NCI-H82 (cell line): Measurements from ENCODE around the gene PTOV1.

Source experiments
- DNase-seq: peaks from one replicate; lab custom pipeline; 2025; lab: John Stamatoyannopoulos, UW

Gene PTOV1

DNA sequence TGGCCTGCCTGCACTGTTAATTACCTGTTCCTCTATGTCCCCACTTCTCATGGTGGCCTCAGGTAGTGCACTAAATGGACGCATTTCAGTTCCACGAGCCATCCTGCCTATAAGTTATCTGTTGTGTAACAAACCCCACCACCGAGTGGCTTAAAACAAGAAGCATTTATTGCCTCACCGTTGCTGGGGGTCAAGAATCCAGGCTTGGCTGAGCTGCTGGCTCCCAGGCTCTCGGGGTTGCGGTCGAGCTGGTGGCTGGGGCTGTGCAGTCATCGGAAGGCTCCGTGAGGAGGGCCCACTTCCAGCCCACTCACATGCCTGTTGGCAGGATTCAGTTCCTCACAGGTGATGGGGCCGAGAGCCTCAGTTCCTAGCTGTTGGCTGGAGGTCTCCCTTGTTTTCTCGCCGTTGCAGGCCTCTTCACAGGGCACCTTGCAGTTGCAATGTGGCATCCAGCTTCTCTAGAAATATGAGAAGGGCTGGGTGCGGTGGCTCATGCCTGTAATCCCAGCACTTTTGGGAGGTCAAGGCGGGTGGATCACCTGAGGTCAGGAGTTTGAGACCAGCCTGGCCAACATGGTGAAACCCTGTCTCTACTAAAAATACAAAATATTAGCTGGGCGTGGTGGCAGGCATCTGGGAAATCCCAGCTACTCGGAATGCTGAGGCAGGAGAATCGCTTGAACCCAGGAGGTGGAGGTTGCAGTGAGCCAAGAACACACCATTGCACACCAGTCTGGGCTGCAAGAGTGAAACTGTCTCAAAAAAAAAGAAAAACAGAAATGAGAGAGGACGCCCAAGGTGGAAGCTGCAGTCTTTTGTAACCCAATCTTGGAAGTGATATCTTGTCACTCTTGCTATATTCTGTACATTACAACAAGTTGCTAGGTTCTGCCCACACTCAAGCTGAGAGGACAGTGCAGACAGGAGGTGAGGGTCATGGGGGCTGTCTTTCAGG is 6.5 kb upstream of the PTOV1 start:
- no peak for DNase-seq

DNA sequence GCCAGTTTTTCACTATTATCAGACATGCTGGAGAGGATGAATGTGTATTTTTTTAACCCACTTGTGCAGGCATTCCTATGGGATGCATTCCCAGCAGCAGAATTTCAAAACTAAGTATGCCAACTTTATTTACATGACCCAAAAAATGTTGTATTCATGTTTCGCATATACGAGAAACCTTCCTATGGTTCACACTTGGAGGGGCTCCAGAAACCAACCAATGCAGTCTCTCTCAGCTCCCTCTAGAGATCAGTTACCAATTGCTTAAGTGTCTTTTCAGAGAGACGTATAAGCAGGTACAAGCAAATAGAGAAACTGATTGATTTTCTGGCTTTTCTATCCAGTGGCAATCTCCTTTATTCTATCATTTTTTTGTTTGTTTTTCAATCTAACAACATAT is 5.5 kb upstream of the PTOV1 start:
- DNase-seq: peak; percentile 18

DNA sequence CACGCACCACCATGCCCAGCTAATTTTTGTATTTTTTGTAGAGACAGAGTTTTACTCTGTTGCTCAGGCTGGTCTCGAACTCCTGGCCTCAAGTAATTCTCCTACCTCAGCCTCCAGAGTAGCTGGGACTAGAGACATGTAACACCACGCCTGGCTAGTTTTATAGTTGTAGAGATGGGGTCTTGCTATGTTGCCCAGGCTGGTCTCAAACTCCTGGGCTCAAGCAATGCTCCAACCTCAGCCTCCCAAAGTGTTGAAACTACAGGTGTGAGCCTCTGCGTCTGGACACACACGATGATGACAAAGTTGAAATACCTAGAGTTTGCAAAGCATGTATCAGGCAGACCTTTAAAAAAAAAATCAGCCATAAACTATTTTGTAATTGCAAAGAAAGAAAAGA is 4.6 kb upstream of the PTOV1 start:
- no peak for DNase-seq

DNA sequence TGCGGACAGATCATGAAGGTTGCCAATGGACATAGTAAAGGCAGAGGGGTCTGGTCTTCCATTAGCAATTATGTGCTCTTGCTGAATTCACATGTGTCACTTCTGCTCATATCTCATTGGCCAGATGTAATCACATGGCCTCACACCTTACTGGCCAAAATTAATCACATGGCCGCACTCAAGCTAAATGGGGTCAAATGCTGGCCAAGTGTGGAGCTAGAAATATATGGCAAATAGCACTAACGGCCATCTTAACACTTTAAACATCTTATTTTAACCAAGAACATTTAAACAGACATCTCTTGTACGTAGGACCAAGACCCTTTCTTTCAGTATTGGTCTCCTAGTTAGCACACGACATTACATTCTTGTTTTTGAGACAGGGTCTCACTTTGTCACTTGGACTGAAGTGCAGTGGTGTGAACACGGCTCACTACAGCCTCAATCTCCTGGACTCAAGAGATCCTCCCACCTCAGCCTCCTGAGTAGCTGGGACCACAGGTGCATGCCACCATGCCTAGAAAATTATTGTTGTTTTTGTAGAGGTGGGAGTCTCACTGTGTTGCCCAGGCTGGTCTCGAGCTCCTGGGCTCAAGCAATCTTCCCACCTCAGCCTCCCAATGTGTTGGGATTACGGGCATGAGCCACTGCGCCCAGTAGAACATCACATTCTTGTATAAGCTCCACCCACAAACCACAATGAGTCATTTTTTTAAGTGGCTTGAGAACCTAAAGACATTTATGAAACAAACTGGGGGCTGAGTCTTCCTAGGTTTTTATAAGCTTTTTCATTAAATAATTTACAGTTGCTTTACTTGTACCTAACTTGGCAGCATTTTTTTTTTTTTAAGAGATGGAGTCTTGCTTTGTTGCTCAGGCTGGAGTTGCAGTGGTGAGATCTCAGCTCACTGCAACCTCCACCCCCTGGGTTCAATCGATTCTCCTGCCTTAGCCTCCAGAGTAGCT is 2.9 kb upstream of the PTOV1 start:
- DNase-seq: no peak

DNA sequence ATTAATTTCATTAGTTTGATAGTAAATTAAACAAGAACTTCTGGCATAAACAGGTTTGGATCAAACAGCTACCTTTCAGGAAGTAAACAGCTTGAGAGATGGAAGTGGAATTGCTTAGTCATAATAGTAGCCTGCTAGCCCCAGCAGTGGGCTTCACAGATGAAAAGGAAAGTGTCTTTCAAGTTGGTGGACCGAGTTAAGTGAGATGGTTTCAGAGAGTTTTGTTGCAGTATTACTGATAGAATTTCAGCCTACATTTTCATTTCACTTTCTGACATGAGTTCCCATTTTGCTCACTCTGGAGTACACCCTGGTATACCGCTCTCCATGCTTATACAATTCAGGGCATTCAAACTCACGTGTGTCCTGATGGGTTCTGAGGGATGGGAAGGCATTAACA is 2.0 kb upstream of the PTOV1 start:
- no peak for DNase-seq

DNA sequence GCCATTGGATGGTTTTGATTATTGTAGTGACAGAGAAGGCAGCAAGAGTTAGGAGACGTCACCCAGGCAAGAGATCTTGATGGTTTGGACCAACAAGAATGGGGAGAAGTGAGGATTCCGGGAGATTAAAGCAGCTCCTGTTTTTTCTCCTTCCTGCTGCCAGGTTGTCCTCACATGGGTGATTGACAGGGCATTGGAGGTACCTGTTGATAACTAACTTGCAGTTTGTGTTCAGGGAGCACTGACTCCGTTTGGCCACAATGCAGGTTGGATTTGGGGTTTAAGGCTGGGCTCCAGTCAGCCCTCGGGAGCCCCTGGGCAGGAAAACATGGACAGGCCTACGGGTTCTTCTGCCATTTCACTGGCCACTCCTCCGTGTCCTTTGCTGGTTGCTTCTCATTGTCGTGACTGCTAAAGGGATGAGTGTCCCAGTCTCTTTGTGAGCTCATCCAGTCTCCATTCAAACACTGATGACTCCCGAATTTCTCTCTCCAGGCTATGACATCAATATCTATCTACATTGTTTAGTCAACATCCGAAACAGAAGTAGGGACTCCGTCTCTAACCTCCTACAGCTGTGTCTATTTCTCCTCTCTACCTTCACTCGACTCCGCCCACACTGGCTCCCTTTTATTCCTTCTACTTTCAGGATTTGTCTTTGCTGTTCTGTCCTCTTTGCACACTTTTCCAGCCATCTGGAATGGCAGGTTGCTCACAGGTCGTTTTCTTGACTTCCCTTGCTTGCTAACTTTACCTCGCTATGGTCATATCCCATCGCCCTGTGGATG is 1.3 kb upstream of the PTOV1 start:
- peak; percentile 22 for DNase-seq

DNA sequence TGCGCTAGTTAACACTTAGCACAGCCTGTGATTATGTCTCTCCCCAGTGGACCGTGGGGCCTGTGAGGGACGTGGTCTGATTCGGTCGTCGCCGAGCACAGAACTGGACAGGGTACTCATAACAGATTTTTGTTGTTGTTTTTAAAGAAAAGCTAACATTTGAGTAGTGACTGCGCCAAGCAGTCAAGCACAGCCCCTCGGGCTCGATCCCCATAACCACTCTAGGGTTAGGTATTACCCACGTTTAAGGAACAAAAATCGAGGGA is 805 bp upstream of the PTOV1 start:
- no peak for DNase-seq

DNA sequence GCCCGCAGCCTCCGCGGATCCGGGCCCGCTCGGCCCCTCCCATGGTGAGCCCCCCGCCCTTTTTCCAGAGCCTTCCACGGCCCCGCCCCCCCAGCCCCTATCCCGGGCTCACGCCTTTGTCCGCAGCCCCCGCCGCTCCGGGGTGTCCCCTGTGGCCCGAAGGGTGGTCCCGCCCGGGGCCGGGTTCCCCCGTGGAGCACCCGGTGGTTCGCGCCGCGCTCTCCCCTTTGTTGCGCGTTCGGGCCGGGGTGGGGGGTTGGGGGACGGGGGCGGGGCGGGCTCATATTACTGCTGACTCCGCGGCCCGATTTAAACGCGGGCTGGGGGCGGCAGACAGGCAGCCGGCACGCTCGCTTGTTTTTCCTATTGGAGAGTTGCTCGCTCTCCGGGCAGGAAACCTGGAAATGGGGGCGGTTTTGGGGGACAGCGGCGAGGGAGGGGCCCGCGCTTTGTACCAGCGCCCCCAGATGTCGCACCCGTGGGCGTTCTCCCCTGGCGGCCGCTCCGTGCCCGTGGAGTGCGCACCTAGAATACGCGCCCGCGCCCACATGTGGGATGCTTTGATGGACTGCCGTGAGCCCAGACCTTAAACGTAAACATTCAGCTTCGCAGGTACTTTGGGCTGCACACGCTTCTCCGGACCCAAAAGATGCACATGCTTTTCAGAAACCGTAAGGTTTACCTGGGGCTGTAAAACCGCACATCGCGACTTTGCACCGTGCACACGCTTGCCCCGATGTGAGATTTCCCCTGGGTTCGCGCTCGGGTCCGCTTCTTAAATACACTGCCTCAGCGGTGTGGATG is 699 bp downstream of the PTOV1 start:
- DNase-seq: peak; percentile 73

DNA sequence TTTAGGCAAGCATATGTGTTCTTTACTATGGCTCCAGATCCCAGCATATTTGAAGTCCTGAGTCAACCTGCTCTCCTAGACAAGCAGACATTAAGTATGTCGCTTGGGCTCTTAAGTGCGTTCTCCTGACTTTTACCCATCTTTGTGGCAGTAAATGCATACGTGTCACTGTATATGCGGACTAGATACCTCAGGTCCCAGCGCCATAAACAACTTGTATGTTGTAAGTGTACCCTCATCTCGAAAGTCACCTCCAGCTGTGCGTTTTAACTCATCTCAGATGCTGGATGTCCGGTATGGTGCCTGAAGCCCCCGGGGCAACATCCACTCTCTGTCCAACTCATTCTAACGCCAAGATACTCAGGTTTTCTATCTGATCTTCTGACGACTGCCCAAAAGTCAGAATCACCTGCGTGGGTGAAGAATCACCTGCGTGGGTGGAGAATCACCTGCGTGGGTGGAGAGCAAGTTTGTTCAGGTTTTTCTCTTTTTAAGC is 1.7 kb downstream of the PTOV1 start:
- DNase-seq: no peak

DNA sequence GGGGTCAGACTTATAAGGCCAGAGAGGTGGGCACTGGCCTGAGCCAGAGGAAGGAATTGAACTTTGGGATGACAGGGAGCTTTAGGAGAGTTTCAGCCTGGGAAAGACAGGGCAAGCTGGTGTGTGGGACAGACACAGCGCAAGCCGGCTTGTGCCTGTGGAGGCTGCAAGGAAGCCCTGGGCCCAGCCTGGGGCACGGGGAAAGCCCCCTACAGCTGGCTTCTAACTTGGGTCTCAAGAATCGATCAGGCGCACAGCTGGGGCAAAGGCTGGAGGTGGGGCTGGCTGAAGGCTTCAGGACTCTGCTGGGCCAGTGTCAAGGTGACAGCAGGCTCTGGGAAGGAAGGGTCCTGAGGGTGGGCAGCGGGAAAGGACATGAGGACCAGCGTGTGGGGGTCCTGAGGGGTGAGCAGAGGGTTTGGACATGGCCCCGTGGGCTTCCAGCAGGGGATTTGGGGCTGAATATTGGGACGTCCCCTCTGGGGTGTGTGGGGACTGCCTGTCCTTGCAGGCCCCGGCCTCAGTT is 3.0 kb downstream of the PTOV1 start:
- DNase-seq: no peak

DNA sequence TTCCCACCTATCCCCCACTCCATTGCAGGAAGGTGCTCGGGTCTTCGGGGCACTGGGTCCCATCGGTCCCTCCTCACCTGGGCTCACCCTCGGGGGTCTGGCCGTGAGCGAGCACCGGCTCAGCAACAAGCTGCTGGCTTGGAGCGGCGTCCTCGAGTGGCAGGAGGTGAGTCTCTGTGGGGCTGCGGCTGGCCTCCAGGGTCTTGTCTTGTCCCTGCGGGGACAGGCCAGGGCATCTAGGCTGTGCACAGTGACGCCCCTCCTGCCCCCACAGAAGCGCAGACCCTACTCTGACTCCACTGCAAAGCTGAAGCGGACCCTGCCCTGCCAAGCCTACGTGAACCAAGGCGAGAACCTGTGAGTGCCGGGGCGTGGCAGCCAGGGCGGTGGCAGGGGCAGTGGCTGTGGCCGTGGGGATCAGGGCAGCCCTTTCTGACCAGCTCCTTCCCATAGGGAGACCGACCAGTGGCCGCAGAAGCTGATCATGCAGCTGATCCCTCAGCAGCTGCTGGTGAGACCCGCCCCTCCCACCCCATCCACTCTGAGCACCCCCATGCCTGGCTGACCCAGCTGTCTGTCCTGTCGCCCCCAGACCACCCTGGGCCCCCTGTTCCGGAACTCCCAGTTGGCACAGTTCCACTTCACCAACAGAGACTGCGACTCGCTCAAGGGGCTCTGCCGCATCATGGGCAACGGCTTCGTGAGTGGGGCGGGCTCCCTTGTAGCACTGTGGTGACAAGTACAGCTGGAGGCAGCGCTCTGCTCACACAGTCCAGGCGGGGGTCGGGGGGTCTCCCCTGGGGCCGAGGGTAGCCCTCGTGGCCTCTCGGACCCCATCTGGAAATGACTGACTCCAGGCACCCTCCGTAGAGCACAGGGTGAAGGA is 3.7 kb downstream of the PTOV1 start:
- DNase-seq: no peak

DNA sequence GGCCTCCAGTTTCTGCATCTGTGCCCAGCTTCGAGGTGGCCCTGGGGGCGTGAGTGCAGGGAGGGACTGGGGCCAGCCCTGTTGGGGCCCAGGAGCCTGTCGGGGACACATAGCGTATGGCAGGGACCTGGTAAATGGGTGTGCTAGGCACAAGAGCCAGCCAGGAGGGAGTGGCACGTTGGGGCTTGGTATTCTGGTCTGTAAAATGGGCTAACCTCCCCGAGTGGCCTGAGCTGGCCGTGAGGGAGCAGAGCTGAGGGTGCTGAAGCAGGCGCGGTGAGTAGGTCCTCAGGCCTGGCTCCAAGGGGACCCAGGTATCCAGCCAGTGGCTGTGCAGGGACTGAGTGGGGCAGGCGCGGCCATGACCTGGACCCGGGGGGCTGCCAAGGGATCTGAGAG is 4.3 kb downstream of the PTOV1 start:
- no peak for DNase-seq

DNA sequence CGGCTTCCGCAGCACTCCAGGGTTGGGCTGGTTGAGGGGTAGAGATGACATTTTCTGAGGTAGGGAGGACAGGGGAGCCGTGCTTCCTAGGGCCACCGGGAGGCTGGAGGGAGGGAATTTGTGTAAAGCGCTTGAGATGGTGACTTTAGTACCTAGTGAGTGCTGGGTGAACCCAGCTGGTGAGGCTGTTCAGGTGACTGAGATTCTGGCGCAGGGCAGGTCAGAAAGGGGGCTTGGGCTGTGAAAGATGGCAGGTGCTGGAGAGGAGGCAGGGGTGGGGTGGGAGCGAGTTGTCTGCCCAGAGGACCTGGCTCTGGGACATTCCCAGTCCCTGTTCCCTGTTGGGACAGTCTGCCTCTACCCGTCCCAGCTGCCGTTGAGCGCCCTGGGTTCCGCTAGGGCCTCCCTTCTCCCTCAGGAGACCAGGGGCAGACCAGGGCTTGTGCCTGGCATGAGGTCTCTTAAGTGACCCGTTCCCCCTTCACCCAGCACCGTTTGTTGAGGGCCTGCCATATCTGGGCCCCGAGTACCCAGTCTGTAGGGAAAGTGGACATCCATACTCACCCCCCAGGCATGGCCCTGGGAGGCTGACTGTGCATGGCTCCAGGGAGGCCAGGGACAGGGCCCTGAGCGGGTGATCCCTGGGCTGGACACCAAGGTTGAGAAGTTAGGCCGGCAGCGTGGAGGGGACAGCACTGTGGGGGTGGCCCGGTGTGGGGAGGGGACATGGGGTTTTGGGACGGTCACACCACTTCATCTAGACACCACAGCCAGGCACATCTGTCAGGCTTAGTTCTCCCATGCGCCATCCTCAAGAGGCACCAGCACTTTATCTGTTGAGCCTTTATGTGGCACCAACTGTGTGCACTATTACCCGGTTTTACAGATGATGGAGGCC is 5.0 kb downstream of the PTOV1 start:
- no peak for DNase-seq

DNA sequence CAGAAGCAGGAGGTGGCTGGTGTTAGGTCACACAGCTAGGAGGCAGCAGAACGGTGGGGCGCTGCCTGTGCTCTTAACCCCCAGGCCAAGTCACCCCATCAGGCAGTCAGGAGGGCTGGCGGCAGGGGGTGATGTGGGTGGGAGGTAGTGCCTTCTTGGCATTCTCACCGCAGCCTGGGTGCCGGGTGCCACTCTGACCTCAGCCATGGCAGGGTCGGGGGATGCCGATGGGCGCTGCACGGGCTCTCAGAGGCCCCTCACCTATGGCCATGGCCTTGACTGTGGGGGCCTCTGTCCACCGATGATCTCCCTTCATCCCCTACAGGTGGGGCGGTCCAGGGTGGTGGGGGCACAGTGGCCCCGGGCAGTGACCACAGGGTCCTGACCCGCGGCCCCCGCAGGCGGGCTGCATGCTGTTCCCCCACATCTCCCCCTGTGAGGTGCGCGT is 5.6 kb downstream of the PTOV1 start:
- no peak for DNase-seq

DNA sequence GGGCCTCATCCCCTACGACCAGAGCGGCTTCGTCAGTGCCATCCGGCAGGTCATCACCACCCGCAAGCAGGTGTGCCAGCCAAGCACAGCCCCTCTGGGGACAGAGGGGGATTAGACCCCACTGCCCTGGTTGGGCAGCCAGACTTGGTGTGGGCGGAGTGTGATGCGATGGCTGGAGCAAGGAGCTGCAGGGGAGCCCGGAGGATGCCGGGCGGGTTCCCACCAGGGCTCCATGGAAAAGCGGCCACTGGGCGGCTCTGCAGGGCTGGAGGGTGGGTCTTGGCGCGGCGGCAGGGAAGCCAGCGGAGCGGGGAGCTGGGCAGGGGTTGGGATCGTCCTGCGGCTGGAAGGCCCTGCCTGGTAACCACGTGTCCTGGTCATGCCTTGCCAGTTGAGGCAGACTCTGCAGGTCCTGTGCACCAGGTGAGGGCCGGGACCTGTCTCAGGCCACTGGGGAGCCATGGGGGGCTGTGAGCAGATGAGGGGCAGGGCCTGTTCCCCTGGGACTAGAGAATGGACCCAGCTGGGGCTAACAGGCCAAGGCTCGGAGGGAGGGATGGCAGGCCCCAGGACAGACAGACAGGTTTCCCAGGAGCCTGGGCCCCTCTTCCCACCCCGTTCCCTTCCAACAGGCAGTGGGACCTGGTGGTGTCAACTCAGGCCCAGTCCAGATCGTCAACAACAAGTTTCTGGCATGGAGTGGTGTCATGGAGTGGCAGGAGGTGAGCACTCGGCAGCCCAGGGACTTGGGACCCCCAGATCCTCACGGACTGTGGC is 6.3 kb downstream of the PTOV1 start:
- DNase-seq: no peak

DNA sequence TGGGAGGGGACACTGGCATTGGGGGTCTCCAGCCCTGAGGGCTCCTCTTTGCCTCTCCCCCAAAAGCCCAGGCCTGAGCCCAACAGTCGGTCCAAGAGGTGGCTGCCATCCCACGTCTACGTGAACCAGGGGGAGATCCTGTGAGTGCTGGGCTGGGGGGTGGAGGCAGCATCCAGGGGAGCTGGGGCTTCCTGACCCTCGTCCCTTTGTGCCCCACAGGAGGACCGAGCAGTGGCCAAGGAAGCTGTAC is 6.8 kb downstream of the PTOV1 start:
- no peak for DNase-seq

DNA sequence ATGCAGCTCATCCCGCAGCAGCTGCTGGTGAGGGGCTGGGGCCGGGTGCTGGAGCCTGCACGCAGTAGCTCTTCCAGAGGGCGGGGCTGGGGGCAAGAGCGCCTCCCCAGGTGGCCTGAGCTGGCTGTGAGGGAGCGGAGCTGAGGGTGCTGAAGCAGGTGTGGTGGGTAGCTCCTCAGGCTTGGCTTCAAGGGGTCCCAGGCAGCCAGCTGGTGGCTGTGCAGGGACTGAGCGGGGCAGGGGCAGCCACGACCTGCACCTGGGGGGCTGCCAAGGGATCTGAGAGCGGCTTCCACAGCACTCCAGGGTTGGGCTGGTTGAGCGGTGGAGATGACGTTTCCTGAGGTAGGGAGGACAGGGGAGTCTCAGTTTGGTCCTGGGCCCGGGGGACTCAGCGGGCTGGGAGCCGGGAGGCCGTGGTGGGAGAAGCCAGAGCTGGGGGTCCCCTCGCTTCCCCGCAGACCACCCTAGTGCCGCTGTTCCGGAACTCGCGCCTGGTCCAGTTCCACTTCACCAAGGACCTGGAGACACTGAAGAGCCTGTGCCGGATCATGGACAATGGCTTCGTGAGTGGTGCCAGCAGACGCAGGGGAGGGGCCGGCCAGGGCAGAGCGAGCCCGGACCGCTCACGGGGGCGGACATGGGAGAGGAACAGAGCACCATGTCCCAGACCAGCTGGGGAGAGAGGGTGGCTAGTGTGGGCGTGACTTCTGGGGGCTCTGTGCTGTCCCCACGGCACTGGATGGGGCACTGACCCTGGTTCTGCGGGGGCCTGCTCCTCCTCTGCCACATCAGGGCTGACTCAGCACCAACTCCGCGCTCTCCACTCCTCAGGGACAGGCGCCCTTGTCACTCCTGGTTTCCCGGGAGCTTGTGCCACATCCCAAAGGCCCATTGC is 7.4 kb downstream of the PTOV1 start:
- DNase-seq: no peak
